ENCODE data around the gene MTMR11.
"Not testable (repeated sequence)": the region's sequence is repeated elsewhere in the genome, so short reads cannot be mapped to it uniquely, and the experiment has no call there.

Gene MTMR11

GRCh38 chr1:149899460-149900284 is 37.0 kb downstream of the MTMR11 start, which contains the start of gene BOLA1:
Gene BOLA1, plus strand, starts transcription at chr1:149899568. Its CDS starts 492 bp downstream, at chr1:149900060.
- peak; percentile 94 for DNase-seq (ENCODE audit: low spot score)

GRCh38 chr1:149896575-149896974 is 40.1 kb downstream of the MTMR11 start:
- DNase-seq (ENCODE audit: low spot score), result no peak

GRCh38 chr1:149888999-149889289 is 47.7 kb downstream of the MTMR11 start:
- DNase-seq (ENCODE audit: low spot score), result no peak

- DNase-seq (ENCODE audit: low spot score), result peak; percentile 67
These were observed 48.3 kb downstream of the MTMR11 start for GRCh38 chr1:149888247-149888998.

GRCh38 chr1:149887456-149888246 is 49.0 kb downstream of the MTMR11 start:
- DNase-seq (ENCODE audit: low spot score), result peak; percentile 89

- not testable (repeated sequence) for DNase-seq (ENCODE audit: low spot score)
These were observed 49.6 kb downstream of the MTMR11 start for GRCh38 chr1:149887196-149887455.

- DNase-seq (ENCODE audit: low spot score), result peak; percentile 95
These were observed 50.1 kb downstream of the MTMR11 start for GRCh38 chr1:149886396-149887195.

GRCh38 chr1:149886121-149886395 is 50.6 kb downstream of the MTMR11 start:
- not testable (repeated sequence) for DNase-seq (ENCODE audit: low spot score)

GRCh38 chr1:149885339-149886120 is 51.1 kb downstream of the MTMR11 start:
- DNase-seq (ENCODE audit: low spot score), result peak; percentile 85

- DNase-seq (ENCODE audit: low spot score), result no peak
These were observed 52.0 kb downstream of the MTMR11 start for GRCh38 chr1:149884433-149885338.

- no peak for DNase-seq (ENCODE audit: low spot score)
These were observed 53.0 kb downstream of the MTMR11 start for GRCh38 chr1:149883598-149884247.

- DNase-seq (ENCODE audit: low spot score), result no peak
These were observed 54.8 kb downstream of the MTMR11 start for GRCh38 chr1:149881876-149882275.

GRCh38 chr1:149879556-149879955 is 57.1 kb downstream of the MTMR11 start:
- no peak for DNase-seq (ENCODE audit: low spot score)
